Large intestine (tissue), 3 donors: Measurements from ENCODE around the gene PSD. TPM values are rescaled to one million over a fixed set of nuclear protein-coding genes. Genes with fewer than 3 reads are reported as not detected.
A peak's percentile ranks its signal among the peaks of the same experiment; 100 is the strongest.

ENCODE experiments used
- DNase-seq, 2 donors: peaks; one replicate each; pipeline versions ENCODE4 v3.0.0 to v3.0.0-alpha.2; 2013
- H3K27ac ChIP-seq: one replicate; pipeline ENCODE4 v1.5.1; 2013; ENCODE audit warnings: low read length
- H3K27me3 ChIP-seq: 2 replicates; pipeline ENCODE4 v1.6.1; 2013; ENCODE audit warnings: low read length; ENCODE audit not compliant: control insufficient read depth, insufficient read depth
- H3K36me3 ChIP-seq: 2 replicates; pipeline ENCODE4 v1.6.1; 2013; ENCODE audit warnings: low read length; ENCODE audit not compliant: control insufficient read depth, insufficient read depth
- H3K4me1 ChIP-seq: one replicate; pipeline ENCODE4 v1.6.1; 2013; ENCODE audit warnings: low read length; ENCODE audit not compliant: control insufficient read depth, insufficient read depth
- H3K4me3 ChIP-seq: one replicate; pipeline ENCODE4 v1.5.1; 2013; ENCODE audit warnings: low read length
- H3K9me3 ChIP-seq: one replicate; pipeline ENCODE4 v1.6.1; 2013; ENCODE audit warnings: mild to moderate bottlenecking, low read depth, low read length, moderate library complexity; ENCODE audit not compliant: control insufficient read depth
- WGBS: methylation state at CpG from one replicate; pipeline ENCODE4 v1.1.5; 2013; ENCODE audit warnings: low lambda C conversion rate; ENCODE audit not compliant: insufficient coverage; 5-methylcytosine and 5-hydroxymethylcytosine counted together
- polyA plus RNA-seq: library from polyadenylated mRNA; unstranded; fragments of 120-200 nt; gene quantifications from one replicate; pipeline ENCODE4 v1.2.1, GENCODE V29; 2013

Gene PSD
- polyA plus RNA-seq, 1 donor = 62.0 TPM

DNA sequence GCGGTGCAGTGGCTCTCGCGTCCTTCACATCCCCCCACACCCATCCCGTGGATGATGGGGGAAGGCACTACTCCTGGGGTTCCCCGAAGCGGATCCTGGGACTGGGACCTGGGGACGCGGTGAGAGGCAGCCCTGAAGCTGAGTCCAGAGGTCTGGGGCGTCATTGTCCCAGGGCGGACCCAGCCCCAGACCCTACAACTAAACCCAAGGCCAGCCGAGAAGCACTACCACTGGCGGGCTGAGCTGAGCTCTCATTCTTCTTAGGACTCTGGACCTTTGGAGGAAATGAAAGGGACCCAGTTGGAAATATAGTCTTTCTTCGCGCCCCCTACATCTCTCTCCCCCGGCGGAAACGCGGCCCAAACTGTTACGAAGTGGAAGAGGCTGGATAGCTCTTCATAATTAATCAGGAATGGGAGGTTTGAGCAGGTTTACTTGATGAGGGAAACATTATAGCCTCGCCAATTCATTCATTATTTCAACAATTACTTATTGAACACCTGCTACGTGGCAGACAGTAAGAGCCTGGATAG lies 1.7 kb upstream of the PSD start:
- H3K27ac ChIP-seq = peak overlapping the region; percentile 92
- no CpG with 5 or more reads among the region's 21 CpGs for WGBS
- H3K4me1 ChIP-seq = peaks cover 49% of the 10 kb centered on the region
- H3K27me3 ChIP-seq = peaks cover 12% of the 10 kb centered on the region
- peaks cover 2% of the 10 kb centered on the region for H3K9me3 ChIP-seq
- peaks cover 21% of the 10 kb centered on the region for H3K36me3 ChIP-seq
- DNase-seq = no peak
- peak overlapping the region; percentile 74 for H3K4me3 ChIP-seq

DNA sequence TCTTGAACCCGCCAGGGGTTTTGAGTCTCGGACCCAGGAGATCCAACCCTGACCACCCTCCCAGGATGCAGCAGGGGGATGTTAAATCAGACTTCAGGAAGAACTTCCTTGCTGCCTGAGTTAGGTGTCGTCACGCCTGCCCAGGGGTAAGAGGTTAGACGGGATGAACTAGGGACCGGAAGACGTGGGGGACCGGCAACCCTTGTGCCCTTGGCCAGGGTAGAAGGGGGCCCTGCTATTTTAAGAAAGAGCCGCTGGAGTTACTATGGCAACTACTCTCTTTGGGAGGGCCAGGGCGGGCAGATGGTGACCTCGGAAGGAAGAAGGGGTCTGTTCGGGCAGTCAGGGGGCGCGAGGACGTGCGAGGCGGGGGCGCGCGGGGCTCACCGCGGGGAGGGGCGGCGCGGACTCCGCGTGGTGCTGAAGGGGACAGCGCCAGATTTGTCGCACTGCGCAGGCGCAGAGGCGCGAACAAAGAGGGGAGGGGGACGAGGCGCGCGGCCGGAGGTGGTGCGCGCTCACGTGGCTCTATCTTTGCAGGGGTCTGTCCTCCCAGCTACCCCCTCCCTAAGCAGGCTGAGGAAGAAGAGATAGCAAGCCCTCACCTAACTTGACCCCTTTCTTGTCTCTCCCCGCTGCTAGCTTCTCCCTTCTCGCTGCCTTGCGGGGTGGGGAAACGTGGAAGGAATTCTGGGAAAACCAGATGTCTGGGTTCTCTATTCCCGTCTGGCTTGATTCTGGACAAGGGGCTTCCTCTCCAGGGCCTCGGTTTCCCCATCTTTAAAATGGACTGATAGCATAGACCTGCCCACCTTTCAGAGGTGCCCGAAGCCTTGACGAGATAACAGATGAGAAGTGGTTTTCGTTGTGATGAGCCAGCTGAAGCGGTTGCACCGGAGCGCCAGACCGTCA lies 940 bp upstream of the PSD start:
- peak overlapping the region; percentile 92 for H3K27ac ChIP-seq
- H3K36me3 ChIP-seq = peaks cover 16% of the 10 kb centered on the region
- peaks cover 7% of the 10 kb centered on the region for H3K9me3 ChIP-seq
- peaks cover 12% of the 10 kb centered on the region for H3K27me3 ChIP-seq
- peak overlapping the region; percentile 74 for H3K4me3 ChIP-seq
- peaks cover 49% of the 10 kb centered on the region for H3K4me1 ChIP-seq
- peak in 1 of 2 donors; percentile 57 for DNase-seq
- no CpG with 5 or more reads among the region's 54 CpGs for WGBS

DNA sequence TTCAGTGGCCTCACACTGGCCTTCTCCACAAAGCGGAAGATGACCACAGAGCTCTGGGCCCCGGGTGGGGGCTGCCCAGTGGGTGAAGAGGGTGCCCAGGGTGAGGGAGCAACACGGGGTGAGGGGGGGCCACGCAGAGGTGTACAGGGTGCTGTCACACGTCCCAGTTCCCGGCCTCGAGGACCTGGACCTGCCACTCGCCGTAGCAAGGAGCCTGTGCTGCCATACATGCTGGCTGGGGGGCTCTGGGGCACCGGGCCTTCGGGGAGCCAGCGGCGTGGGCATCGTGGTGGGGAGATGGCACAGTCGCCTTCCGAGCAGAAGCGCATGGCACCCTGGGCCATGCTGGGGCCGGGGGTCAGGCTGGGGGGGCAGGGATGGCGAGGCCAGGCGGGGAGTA lies 1.9 kb downstream of the PSD start:
- H3K9me3 ChIP-seq = peaks cover 7% of the 10 kb centered on the region
- H3K4me3 ChIP-seq = peak overlapping the region; percentile 27
- H3K36me3 ChIP-seq = peaks cover 2% of the 10 kb centered on the region
- peaks cover 35% of the 10 kb centered on the region for H3K27me3 ChIP-seq
- peaks cover 38% of the 10 kb centered on the region for H3K4me1 ChIP-seq
- WGBS = no CpG with 5 or more reads among the region's 20 CpGs
- no peak for DNase-seq
- peak overlapping the region; percentile 77 for H3K27ac ChIP-seq

DNA sequence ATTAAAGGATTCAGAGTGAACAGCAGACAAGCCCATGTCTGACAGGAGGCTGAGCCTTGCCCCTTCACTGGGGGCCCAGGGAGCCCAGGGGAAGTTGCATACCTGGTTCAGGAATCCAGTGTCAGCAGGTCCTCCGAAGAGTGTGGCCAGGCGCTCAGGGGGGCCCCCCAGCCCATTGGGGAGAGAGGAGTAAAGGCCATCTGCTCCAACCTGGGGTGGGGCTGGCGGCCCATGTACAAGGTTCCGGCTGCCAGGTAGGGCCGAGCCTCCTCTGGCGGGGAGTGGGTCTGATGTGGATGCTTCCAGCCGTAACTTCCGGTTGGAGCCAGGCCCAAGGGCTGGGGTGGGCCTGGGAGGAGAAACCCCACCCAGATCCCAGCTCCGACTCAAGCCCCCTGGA lies 2.3 kb downstream of the PSD start:
- Histone ChIP-seq H3K27ac (peak overlapping the region; percentile 88), H3K9me3 (peaks cover 7% of the 10 kb centered on the region), H3K4me1 (peaks cover 38% of the 10 kb centered on the region), H3K36me3 (peaks cover 2% of the 10 kb centered on the region), H3K4me3 (peak overlapping the region; percentile 46), H3K27me3 (peaks cover 39% of the 10 kb centered on the region)
- peak; percentile 88 to 92 for DNase-seq
- no CpG with 5 or more reads among the region's 9 CpGs for WGBS

DNA sequence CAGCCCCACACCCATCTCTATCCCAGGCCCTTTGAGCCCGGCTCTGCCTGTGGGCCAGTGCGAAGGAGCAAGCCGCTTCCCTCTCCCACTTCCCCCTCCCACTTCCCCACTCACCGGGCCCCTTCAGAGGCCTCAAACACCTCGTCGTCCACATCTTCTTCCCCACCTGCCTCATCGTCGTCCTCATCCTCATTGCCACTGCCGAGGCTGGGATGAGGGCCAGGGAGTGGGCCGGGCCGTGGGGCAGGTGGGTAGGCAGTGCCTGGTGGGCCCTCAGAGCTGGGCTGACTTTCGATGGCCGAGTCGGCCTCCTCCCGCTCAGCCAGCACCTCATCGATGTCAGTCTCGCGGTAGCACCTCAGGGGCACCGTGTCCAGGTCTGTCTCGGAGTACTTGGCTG lies 3.8 kb downstream of the PSD start:
- no peak for DNase-seq
- no peak overlapping the region for H3K27ac ChIP-seq
- peaks cover 2% of the 10 kb centered on the region for H3K36me3 ChIP-seq
- H3K4me3 ChIP-seq = peak overlapping the region; percentile 46
- H3K9me3 ChIP-seq = peaks cover 7% of the 10 kb centered on the region
- peaks cover 54% of the 10 kb centered on the region for H3K27me3 ChIP-seq
- peaks cover 45% of the 10 kb centered on the region for H3K4me1 ChIP-seq
- no CpG with 5 or more reads among the region's 20 CpGs for WGBS

DNA sequence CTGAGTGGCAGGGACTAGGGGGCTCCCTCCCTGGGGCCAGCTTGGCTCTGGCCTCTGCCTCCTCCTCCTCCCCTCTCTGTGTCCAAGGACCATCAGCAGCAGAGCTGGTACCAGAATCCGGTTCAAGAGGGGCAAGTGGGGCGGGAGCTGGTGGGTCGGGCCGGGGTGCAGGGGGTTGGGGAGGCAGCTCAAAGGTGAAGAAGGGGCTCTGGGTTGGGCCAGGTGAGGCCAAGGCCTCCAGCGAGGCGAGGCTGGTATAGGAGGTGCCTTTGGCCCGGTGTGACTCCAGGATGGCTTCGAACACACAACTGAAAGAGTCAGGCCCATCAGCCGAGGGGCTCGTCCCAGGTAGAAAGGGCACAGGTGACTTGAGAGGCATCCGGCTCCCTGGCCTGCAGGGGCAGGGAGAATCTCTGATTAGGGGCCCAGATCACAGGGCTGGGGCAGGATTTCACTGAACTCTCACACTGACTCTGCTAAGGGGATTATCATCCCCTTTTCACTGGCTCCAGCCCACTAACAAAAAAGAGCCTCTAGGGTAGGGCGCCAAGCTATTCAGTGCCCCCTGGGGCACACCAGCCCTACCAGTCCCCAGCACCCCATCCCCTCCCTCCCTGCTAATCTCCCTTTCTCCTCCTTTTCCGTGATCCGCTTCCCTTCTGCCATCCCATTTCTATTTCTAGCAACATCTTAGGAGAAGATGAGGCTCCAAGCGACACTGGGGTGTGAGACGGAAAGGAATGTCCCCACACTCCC lies 4.6 kb downstream of the PSD start:
- 78% methylated on average over 3 of the region's 16 CpGs for WGBS
- H3K36me3 ChIP-seq = peaks cover 2% of the 10 kb centered on the region
- peak overlapping the region; percentile 46 for H3K4me3 ChIP-seq
- no peak for DNase-seq
- peaks cover 58% of the 10 kb centered on the region for H3K27me3 ChIP-seq
- peaks cover 44% of the 10 kb centered on the region for H3K4me1 ChIP-seq
- no peak overlapping the region for H3K27ac ChIP-seq
- peaks cover 10% of the 10 kb centered on the region for H3K9me3 ChIP-seq

DNA sequence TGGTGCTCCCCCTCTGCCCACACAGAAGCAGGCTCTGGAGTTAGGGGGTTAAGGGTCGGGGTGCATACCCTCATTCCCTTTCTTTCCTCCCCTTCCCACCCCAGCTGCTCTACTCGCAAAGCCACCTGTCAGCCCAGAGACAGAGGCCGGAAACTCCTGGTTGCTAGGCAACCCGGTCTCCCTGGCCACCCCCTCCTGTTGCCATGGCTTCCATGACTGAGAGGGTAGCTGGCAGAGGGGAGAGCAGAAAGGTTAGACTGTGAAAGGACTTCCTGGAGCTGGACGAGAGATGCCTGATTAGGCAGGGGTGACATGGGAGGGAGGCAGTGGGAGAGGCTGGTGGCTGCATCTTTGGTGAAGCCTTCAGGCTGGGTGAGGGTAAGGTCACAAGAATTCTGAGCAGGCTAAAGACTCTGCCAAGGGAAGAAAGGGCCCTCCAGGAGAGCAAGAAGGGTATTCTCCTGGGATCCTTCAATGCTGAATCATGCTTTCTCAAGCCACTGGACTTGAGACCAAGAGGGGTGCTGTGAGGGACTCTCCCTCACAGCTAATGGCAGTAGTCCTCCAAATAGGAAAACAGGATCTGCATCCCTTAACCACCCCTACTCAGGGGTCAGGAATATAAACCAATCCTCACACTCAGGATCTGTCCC lies 5.4 kb downstream of the PSD start:
- H3K27me3 ChIP-seq = peaks cover 58% of the 10 kb centered on the region
- peaks cover 2% of the 10 kb centered on the region for H3K36me3 ChIP-seq
- H3K9me3 ChIP-seq = peaks cover 8% of the 10 kb centered on the region
- WGBS = no CpG with 5 or more reads among the region's 5 CpGs
- DNase-seq = no peak
- no peak overlapping the region for H3K27ac ChIP-seq
- H3K4me3 ChIP-seq = no peak overlapping the region
- peaks cover 42% of the 10 kb centered on the region for H3K4me1 ChIP-seq

DNA sequence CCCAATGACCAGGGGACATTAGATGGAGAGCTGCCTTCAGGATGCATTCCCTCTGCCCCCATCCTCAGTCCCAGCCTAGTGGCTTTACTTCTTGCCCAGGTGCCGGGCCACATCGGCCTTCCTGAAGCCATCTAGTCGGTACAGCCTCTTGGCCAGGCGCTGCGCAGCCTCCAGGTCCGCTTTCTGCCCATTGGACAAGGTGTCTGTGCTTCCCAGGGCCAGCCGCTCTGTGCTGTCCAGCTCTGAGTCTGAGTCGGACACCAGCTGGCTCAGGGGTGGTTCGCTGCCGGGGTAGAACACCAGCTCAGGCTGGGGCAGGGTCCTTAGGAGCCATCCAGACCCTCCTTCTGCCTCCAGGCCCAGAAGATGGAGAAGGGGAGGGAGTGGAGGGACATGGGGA lies 6.3 kb downstream of the PSD start:
- H3K4me1 ChIP-seq = peaks cover 40% of the 10 kb centered on the region
- no peak for DNase-seq
- peaks cover 2% of the 10 kb centered on the region for H3K36me3 ChIP-seq
- WGBS = no CpG with 5 or more reads among the region's 10 CpGs
- H3K27ac ChIP-seq = no peak overlapping the region
- no peak overlapping the region for H3K4me3 ChIP-seq
- H3K9me3 ChIP-seq = peaks cover 8% of the 10 kb centered on the region
- peaks cover 66% of the 10 kb centered on the region for H3K27me3 ChIP-seq

DNA sequence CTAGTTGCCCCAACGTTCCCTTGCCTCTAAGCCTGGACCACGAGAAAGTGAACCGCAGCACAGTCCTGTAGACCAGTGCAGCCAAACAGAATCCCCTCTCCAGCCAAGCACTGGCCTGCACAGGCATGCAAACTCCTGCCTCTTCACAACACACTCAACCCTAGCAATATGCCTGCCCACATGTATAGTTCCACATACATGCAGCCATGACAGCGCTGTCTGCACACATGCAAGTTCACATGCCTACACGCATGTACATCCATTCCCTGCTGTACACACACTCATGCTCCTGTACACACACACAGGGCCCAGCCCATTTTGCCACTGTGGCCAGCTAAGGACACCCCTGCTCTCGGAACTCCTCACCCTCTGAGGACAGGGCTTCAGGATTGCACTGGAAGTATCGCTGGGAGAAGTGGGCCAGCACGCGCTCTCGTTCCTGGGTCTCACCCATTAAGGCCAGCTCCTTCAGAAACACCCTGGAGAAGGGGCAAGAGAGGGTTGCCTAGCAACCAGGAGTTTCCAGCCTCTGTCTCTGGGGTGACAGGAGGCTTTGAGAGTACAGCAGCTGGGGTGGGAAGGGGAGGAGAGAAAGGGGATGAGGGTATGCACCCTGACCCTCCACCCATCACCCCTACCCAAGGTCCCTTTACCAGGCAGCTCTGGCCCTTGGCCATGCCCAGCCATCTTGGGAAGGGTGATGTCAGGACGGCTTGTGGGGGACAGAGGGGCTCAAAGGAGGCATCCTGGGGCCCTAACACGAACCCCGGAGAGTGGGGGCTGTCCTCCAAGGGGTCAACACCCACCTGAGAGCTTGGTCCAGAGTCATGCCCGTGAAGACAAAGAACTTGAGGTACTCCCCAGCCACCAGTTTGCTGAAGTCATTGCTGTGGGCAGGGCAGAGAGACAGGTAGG lies 7.0 kb downstream of the PSD start:
- Histone ChIP-seq H3K36me3 (peaks cover 2% of the 10 kb centered on the region), H3K27me3 (peaks cover 64% of the 10 kb centered on the region), H3K9me3 (peaks cover 8% of the 10 kb centered on the region), H3K4me1 (peaks cover 33% of the 10 kb centered on the region), H3K4me3 (no peak overlapping the region), H3K27ac (peak overlapping the region; percentile 80)
- DNase-seq = no peak
- WGBS = no CpG with 5 or more reads among the region's 14 CpGs
